Lower leg skin (tissue), 4 donors: ENCODE measurements around the gene TSBP1. TPM values are rescaled to one million over a fixed set of nuclear protein-coding genes. Genes with fewer than 3 reads are reported as not detected.
"Not testable (repeated sequence)": the region's sequence is repeated elsewhere in the genome, so short reads cannot be mapped to it uniquely, and the experiment has no call there.

Source experiments
- DNase-seq, 2 donors: peaks; one replicate each; pipeline ENCODE4 v3.0.0-alpha.2; 2019; ENCODE audit warnings: low spot score in 2 of 2
- H3K4me3 ChIP-seq: fragments of 200-600 bp; sonication (generic); 2 replicates; pipeline ENCODE4 v1.5.1; 2017; ENCODE audit warnings: mild to moderate bottlenecking, low read depth; ENCODE audit not compliant: poor library complexity, severe bottlenecking
- POLR2A ChIP-seq, 2 donors: fragments of 450-650 bp; IDR thresholded peaks; one replicate each; pipeline ENCODE4 v1.6.1; 2016 to 2017; ENCODE audit warnings: antibody characterized with exemption in 2 of 2, mild to moderate bottlenecking in 1 of 2, moderate library complexity in 1 of 2
- WGBS, 2 donors: methylation state at CpG; one replicate each; pipeline ENCODE4 v1.1.5; 2018; 5-methylcytosine and 5-hydroxymethylcytosine counted together
- intact Hi-C: fragments of 100-400 bp; cut with DNase I; formaldehyde crosslinking; loops from one replicate; pipeline ENCODE4 v1.15.0; 2023; ENCODE audit warnings: low total_unique reads
- total RNA-seq, 4 donors: library from RNA; depleted of rRNA; stranded (reverse); fragments of >200 nt; gene quantifications; one replicate each; pipeline ENCODE4 v1.1.0, GENCODE V29; 2016
- TF ChIP-seq, protein P1 (sequence below), 3 donors: fragments of 450-650 bp; IDR thresholded peaks; one replicate each; pipeline ENCODE4 v1.5.1; 2016; ENCODE audit warnings: antibody characterized with exemption in 3 of 3, mild to moderate bottlenecking in 3 of 3, moderate library complexity in 2 of 3

TSBP1 gene
- total RNA-seq, 4 donors from 2014 or later: not detected

DNA sequence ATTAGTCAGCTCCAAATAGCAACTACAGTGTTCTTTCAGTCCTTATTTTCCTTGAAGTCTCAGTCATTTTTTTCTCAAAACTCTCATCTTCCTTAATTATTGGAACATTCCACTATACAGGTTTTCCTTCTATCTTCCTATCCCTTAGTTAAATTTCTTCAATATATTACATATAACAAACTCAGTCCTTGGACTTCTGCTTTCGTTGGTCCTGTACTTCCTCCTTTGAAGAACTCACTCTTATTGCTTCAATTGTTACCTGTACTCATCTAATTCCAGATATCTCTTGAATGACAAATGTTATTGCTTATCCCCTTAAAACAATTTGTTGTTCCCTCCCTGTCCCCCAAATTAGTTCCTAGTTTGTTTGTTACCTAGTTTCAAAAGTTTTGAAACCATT is 80.2 kb downstream of the TSBP1 start:
- intact Hi-C loops: no loop called here

DNA sequence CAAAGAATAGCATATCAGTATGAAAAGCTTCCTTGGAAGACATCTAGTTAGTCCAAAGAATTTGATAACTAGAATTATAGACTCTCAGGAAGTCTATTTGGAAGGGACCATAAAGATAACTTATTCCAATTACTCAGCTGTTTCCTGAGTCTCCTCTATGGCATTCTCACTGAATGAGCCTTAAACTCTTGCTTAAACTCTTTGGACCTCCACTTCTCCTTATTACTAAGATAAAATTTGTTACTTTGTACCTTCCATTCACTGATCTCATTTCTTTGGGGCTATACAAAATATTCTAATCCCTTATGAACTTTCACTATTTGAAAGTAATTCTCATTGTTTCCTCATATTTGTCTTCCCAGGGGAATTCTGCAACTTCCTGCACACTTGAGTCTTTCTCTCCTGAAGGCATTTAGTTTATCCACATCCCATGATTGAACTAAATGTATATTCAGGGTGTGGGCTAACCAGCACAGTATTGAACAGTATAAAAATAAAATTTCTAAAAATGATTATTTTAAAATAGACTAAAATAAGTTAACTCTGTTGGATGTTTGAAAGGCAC is 80.7 kb downstream of the TSBP1 start:
- DNase-seq: no peak
- no peak for TF ChIP-seq POLR2A (IDR thresholded peaks at IDR 0.05)
- TF ChIP-seq, protein P1, sequence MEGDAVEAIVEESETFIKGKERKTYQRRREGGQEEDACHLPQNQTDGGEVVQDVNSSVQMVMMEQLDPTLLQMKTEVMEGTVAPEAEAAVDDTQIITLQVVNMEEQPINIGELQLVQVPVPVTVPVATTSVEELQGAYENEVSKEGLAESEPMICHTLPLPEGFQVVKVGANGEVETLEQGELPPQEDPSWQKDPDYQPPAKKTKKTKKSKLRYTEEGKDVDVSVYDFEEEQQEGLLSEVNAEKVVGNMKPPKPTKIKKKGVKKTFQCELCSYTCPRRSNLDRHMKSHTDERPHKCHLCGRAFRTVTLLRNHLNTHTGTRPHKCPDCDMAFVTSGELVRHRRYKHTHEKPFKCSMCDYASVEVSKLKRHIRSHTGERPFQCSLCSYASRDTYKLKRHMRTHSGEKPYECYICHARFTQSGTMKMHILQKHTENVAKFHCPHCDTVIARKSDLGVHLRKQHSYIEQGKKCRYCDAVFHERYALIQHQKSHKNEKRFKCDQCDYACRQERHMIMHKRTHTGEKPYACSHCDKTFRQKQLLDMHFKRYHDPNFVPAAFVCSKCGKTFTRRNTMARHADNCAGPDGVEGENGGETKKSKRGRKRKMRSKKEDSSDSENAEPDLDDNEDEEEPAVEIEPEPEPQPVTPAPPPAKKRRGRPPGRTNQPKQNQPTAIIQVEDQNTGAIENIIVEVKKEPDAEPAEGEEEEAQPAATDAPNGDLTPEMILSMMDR (IDR thresholded peaks at IDR 0.05): no peak
- H3K4me3 ChIP-seq: no peak overlapping the region
- intact Hi-C loops: no loop called here

More for the DNA sequence above, 80.2 kb downstream of the TSBP1 start:
- DNase-seq: no peak
- WGBS, 2 donors: 74 to 83% methylated on average over 1 of the region's 1 CpG
- no peak overlapping the region for H3K4me3 ChIP-seq
- no peak for TF ChIP-seq POLR2A (IDR thresholded peaks at IDR 0.05)
- TF ChIP-seq, protein P1 (IDR thresholded peaks at IDR 0.05): no peak

DNA sequence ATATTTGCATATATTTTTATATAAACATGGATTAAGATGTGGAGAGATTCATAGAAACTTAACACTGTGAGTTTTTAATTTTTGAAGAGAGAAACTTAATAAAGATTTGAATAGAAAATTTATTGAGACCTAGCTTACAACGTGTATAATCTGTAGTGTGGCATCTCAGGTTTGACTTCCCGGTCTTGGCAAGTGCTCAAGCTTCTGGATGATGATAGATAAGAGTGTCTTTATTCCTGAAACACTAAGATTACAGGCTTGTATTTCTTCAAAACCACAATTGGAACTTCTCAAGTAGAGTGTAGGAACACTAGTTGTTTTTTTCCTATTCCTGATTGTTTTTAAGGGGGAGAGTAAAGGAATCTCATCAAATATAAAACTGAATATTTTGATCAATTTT is 83.3 kb downstream of the TSBP1 start:
- H3K4me3 ChIP-seq: no peak overlapping the region
- no peak for DNase-seq
- intact Hi-C loops: no loop called here
- no peak for TF ChIP-seq POLR2A (IDR thresholded peaks at IDR 0.05)
- TF ChIP-seq, protein P1 (IDR thresholded peaks at IDR 0.05): no peak
- WGBS, 2 donors: 32 to 39% methylated on average over 2 of the region's 2 CpGs

DNA sequence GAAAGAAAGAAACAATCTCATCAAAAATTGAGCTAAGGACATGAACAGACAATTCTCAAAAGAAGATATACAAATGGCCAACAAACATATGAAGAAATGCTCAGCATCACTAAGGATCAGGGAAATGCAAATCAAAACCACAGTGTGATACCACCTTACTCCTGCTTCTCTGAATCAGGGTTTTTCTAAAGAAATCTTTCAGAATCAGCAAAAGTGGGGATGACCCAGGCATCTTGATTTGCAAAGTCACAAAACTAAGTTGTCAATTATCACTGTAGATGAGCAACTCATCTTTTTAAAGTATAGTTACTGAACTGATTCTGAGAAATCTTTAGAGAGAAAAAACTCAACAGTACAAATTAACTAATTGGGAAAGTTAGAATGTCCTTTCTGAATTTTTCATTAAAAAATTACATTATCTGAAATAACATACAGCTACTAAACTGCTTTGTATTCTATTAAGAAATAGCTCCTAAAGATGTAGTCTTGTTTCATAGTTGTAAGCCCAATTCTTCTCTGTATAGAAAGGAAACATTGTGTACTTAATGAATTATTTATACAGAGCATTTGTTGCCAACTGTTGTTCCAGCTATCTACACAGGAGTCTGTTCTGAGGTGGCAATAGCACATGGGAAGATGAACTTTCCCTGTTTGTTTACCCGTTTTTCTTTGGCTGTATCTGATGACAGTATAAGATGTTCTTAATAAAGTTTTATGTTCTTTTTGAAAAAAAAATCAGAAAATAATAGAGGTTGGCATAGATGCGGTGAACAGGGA is 97.7 kb downstream of the TSBP1 start:
- intact Hi-C loops, DNase-seq, H3K4me3 ChIP-seq: not testable (repeated sequence)
- WGBS, 2 donors: 85 to 92% methylated on average over 2 of the region's 2 CpGs

DNA sequence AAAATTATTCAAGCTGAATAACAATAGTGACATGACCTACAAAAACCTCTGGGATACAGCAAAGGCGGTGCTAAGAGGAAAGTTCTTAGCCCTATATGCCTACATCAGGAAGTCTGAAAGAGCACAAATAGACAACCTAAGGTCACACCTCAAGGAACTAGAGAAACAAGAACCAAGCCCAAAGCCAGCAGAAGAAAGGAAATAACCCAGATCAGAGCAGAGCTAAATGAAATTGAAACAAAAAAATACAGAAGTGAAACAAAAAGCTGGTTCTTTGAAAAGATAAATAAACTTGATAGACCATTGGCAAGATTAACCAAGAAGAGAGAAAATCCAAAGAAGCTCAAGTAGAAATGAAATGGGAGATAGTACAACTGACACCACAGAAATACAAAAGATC is 100.3 kb downstream of the TSBP1 start:
- no peak overlapping the region for H3K4me3 ChIP-seq
- 67 to 85% methylated on average over 1 of the region's 1 CpG for WGBS, 2 donors
- DNase-seq: no peak
- intact Hi-C loops: no loop called here
- no peak for TF ChIP-seq POLR2A (IDR thresholded peaks at IDR 0.05)
- TF ChIP-seq, protein P1 (IDR thresholded peaks at IDR 0.05): no peak

DNA sequence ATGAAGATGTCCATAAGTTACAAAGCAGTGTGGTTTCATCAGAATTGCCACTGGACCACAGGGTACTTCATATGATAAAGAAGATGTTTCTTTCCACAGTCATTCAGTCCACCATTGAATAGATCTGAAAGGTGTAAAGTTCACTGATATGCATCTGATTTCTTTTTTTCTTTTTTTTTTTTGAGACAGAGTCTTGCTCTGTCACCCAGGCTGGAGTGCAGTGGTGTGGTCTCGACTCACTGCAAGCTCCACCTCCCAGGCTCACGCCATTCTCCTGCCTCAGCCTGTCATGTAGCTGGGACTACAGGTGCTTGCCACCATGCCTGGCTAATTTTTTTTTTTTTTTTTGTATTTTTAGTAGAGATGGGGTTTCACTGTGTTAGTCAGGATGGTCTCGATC is 103.2 kb downstream of the TSBP1 start:
- WGBS, 2 donors: 78 to 92% methylated on average over 3 of the region's 3 CpGs
- DNase-seq, intact Hi-C loops, H3K4me3 ChIP-seq: not testable (repeated sequence)

DNA sequence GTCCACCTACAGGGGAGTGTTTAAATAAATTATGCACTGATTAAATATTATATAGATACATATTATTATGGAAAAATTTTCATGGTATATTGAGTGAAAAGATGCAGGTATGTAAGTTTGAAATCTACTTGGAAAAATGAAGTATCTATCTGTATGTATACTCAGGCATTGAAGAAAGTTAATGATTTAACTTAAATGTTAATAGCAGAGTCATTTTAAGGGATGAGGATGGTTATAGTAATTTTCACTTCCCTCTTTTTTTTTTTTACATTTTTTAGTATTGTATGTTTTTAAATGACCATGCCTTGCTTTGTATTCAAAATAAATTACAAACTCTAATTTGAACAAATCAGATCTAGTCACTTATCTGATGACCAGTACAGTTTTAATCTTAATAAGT is 104.7 kb downstream of the TSBP1 start:
- TF ChIP-seq, protein P1 (IDR thresholded peaks at IDR 0.05): no peak
- TF ChIP-seq POLR2A (IDR thresholded peaks at IDR 0.05): no peak
- no peak for DNase-seq
- H3K4me3 ChIP-seq: no peak overlapping the region
- intact Hi-C loops: no loop called here

DNA sequence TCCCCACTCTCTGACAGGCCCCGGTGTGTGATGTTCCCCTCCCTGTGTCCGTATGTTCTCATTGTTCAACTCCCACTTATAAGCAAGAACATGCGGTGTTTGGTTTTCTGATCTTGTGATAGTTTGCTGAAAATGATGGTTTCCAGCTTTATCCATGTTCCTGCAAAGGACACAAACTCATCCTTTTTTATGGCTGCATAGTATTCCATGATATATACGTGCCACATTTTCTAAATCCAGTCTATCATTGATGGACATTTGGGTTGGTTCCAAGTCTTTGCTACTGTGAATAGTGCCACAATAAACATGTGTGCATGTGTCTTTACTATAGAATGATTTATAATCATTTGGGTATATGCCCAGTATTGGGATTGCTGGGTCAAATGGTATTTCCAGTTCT is 114.4 kb downstream of the TSBP1 start:
- DNase-seq, H3K4me3 ChIP-seq, intact Hi-C loops: not testable (repeated sequence)
- WGBS, 2 donors: 94 to 96% methylated on average over 4 of the region's 4 CpGs
